HEK293 (cell line): ENCODE results near the gene SIRPB1.
"Not testable (repeated sequence)": the region's sequence is repeated elsewhere in the genome, so short reads cannot be mapped to it uniquely, and the experiment has no call there.

Source experiments
- CTCF ChIA-PET: fragments of 350-600 bp; formaldehyde crosslinking; extraction: SDS; loops from one replicate; lab custom pipeline; 2021; ENCODE audit warnings: antibody characterized with exemption; lab: Yijun Ruan, JAX
- POLR2A ChIA-PET: fragments of 300-600 bp; formaldehyde crosslinking; extraction: SDS; loops from one replicate; lab custom pipeline; 2020; ENCODE audit warnings: antibody characterized with exemption, inconsistent platforms; lab: Yijun Ruan, JAX
- H3K27ac ChIP-seq: fragments of 200-500 bp; sonication (Bioruptor generic); 2 replicates; pipeline ENCODE4 v1.5.1; 2014; ENCODE audit warnings: low read depth, low read length, control low read depth, inconsistent platforms; ENCODE audit errors: extremely low read depth
- H3K36me3 ChIP-seq, 2 experiments: fragments of 200-500 bp in 1 of 2; sonication (Bioruptor generic) in 1 of 2; 1 replicate in 1 of 2; 2 replicates in 1 of 2; pipeline ENCODE4 v1.5.1; 2014 to 2017; ENCODE audit warnings: inconsistent platforms in 2 of 2, low read length in 2 of 2; ENCODE audit not compliant: control insufficient read depth in 2 of 2, insufficient read depth in 1 of 2
- H3K4me1 ChIP-seq: fragments of 200-500 bp; sonication (Bioruptor generic); 2 replicates; pipeline ENCODE4 v1.5.1; 2014; ENCODE audit warnings: mild to moderate bottlenecking, low read length, inconsistent platforms; ENCODE audit not compliant: control insufficient read depth, insufficient read depth
- H3K4me3 ChIP-seq: 2 replicates; pipeline ENCODE4 v1.5.1; 2011; ENCODE audit warnings: low read depth, mild to moderate bottlenecking, control low read depth, low read length, moderate library complexity
- H3K9me3 ChIP-seq: fragments of 200-500 bp; sonication (Bioruptor generic); 2 replicates; pipeline ENCODE4 v1.5.1; 2014; ENCODE audit warnings: low read depth, low read length, inconsistent platforms; ENCODE audit not compliant: control insufficient read depth, insufficient read depth
- KLF8 ChIP-seq: fragments of 450-650 bp; formaldehyde crosslinking; IDR thresholded peaks from 2 replicates; pipeline ENCODE4 v1.5.1; 2016; ENCODE audit warnings: missing biosample characterization, missing genetic modification characterization
- MEIS1 ChIP-seq: sonication (generic); formaldehyde crosslinking; IDR thresholded peaks from 2 replicates; pipeline ENCODE4 v1.8.1; 2022; ENCODE audit warnings: missing genetic modification reagents, mild to moderate bottlenecking, borderline replicate concordance
- ZBTB1 ChIP-seq: fragments of 450-650 bp; formaldehyde crosslinking; IDR thresholded peaks from 2 replicates; pipeline ENCODE4 v1.5.1; 2016; ENCODE audit warnings: missing biosample characterization, missing genetic modification characterization
- ZBTB48 ChIP-seq: fragments of 450-650 bp; formaldehyde crosslinking; IDR thresholded peaks from 2 replicates; pipeline ENCODE4 v1.5.1; 2016; ENCODE audit warnings: missing biosample characterization, missing genetic modification characterization
- ZNF518A ChIP-seq: fragments of 450-650 bp; formaldehyde crosslinking; conservative IDR thresholded peaks from 2 replicates; pipeline ENCODE4 v1.5.1; 2016; ENCODE audit warnings: low read depth, missing biosample characterization, missing genetic modification characterization

Gene SIRPB1

GRCh38 chr20:1576641-1577040 is 43.2 kb downstream of the SIRPB1 start:
- ChIA-PET CTCF (no interaction called here), POLR2A (no interaction called here)
- Histone ChIP-seq H3K4me3 (no peak overlapping the region), H3K4me1 (no peaks in the 10 kb centered on the region), H3K36me3 (no peaks in the 10 kb centered on the region), H3K9me3 (no peaks in the 10 kb centered on the region)
- TF ChIP-seq ZNF518A (tag by site-specific recombination) (no peak), ZBTB1 (no peak), KLF8 (tag by site-specific recombination) (no peak), MEIS1 (CRISPR knock-in tag) (no peak), ZBTB48 (no peak)
- TF ChIP-seq, all 188 proteins: peak for 0
- H3K27ac ChIP-seq: no peak overlapping the region

- H3K27ac ChIP-seq, POLR2A ChIA-PET, H3K9me3 ChIP-seq: not testable (repeated sequence)
Observed at GRCh38 chr20:1576003-1576402, 43.8 kb downstream of the SIRPB1 start.

GRCh38 chr20:1571583-1571982 is 48.2 kb downstream of the SIRPB1 start:
- POLR2A ChIA-PET: not testable (repeated sequence)

More at GRCh38 chr20:1576003-1576402, 43.8 kb downstream of the SIRPB1 start:
- CTCF ChIA-PET, H3K4me1 ChIP-seq, H3K4me3 ChIP-seq, H3K36me3 ChIP-seq: not testable (repeated sequence)

More at GRCh38 chr20:1571583-1571982, 48.2 kb downstream of the SIRPB1 start:
- CTCF ChIA-PET, H3K9me3 ChIP-seq, H3K36me3 ChIP-seq, H3K4me3 ChIP-seq, H3K4me1 ChIP-seq, H3K27ac ChIP-seq: not testable (repeated sequence)
